PFSK-1 (cell line): ENCODE measurements around the gene KIF6.

ENCODE experiments used
- FOXP2 ChIP-seq: optimal IDR thresholded peaks from 2 replicates; pipeline ENCODE3; 2011; ENCODE audit warnings: borderline replicate concordance, control low read depth, inconsistent platforms; ENCODE audit not compliant: insufficient read depth; ENCODE audit errors: extremely low read length, extremely low read depth
- POLR2AphosphoS5 ChIP-seq: IDR thresholded peaks from 2 replicates; pipeline ENCODE4 v1.6.1; 2012; ENCODE audit warnings: low read depth, mild to moderate bottlenecking, control low read depth, low read length, moderate library complexity
- SIN3A ChIP-seq: IDR thresholded peaks from 2 replicates; pipeline ENCODE4 v1.6.1; 2012; ENCODE audit warnings: mild to moderate bottlenecking, low read length, moderate library complexity, borderline replicate concordance; ENCODE audit not compliant: insufficient read depth
- TAF1 ChIP-seq: IDR thresholded peaks from 2 replicates; pipeline ENCODE4 v1.6.1; 2012; ENCODE audit warnings: low read length, control low read depth, borderline replicate concordance; ENCODE audit not compliant: insufficient read depth
- TF ChIP-seq, protein P1 (sequence below), 2 experiments: IDR thresholded peaks; 2 replicates each; pipeline versions ENCODE4 v1.6.1 to v1.8.0; 2011 to 2012; ENCODE audit warnings: low read depth in 2 of 2, low read length in 2 of 2, control low read depth in 1 of 2, inconsistent platforms in 1 of 2, mild to moderate bottlenecking in 1 of 2, moderate library complexity in 1 of 2; ENCODE audit not compliant: insufficient read depth in 1 of 2

Gene KIF6

DNA sequence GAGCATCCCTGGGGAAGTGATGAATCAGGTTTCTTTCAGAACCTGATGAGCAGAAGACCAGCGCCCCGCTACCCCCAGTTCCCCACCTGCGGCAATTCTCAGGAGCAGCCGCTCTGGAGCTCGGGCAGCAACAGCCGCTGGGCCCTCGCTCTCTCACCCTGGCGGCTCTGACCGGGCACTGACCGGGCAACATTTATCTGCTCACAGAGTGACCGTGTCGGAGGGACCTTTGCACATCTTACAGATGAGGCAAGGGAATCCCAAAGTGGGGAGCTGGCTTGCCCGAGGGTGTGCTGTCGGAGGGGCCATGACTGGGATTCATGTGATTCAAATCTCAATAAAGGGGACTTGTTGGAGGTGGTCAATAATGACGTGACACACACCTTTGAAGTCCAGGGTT, 376.5 kb downstream of the KIF6 start:
- TF ChIP-seq FOXP2, result no peak
- no peak for TF ChIP-seq SIN3A
- TF ChIP-seq TAF1, result no peak
- TF ChIP-seq POLR2AphosphoS5, result no peak
- TF ChIP-seq, protein P1, sequence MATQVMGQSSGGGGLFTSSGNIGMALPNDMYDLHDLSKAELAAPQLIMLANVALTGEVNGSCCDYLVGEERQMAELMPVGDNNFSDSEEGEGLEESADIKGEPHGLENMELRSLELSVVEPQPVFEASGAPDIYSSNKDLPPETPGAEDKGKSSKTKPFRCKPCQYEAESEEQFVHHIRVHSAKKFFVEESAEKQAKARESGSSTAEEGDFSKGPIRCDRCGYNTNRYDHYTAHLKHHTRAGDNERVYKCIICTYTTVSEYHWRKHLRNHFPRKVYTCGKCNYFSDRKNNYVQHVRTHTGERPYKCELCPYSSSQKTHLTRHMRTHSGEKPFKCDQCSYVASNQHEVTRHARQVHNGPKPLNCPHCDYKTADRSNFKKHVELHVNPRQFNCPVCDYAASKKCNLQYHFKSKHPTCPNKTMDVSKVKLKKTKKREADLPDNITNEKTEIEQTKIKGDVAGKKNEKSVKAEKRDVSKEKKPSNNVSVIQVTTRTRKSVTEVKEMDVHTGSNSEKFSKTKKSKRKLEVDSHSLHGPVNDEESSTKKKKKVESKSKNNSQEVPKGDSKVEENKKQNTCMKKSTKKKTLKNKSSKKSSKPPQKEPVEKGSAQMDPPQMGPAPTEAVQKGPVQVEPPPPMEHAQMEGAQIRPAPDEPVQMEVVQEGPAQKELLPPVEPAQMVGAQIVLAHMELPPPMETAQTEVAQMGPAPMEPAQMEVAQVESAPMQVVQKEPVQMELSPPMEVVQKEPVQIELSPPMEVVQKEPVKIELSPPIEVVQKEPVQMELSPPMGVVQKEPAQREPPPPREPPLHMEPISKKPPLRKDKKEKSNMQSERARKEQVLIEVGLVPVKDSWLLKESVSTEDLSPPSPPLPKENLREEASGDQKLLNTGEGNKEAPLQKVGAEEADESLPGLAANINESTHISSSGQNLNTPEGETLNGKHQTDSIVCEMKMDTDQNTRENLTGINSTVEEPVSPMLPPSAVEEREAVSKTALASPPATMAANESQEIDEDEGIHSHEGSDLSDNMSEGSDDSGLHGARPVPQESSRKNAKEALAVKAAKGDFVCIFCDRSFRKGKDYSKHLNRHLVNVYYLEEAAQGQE (IDR thresholded peaks at IDR 0.05; ENCODE audit: insufficient read depth in 1 of 2, low read depth in 2 of 2, low read length in 2 of 2), result no peak

- TF ChIP-seq FOXP2, result no peak
- no peak for TF ChIP-seq POLR2AphosphoS5
- no peak for TF ChIP-seq TAF1
- TF ChIP-seq, protein P1 (IDR thresholded peaks at IDR 0.05; ENCODE audit: insufficient read depth in 1 of 2, low read depth in 2 of 2, low read length in 2 of 2), result no peak
- no peak for TF ChIP-seq SIN3A
These were observed 377.2 kb downstream of the KIF6 start for GRCh38 chr6:39347906-39348585.

- TF ChIP-seq POLR2AphosphoS5, result no peak
These were observed 378.0 kb downstream of the KIF6 start for GRCh38 chr6:39347206-39347605.

DNA sequence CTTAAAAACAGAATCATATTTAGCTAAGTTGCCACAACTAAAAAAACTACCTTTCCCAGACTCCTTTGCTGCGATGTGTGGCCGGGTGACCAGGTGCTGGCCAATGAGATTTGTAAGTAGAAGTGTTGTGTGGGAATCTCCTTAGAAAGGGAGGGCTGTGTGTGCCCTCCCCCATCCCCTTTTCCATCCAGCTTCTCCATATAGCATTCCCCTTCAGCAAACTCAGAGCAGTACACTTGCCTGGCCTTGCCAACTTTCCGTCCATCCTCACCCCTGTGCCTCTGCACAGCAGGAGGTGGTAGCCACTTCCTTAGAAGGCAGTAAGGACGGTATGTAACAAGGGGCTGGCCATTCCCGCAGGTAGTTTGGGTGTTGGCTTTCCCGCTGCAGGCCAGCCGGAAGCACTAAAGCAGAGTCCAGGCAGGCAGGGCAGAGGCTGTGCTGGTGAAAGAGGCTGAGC, 380.4 kb downstream of the KIF6 start:
- TF ChIP-seq TAF1 (no peak), SIN3A (no peak)

GRCh38 chr6:39343396-39343870, 381.8 kb downstream of the KIF6 start:
- TF ChIP-seq POLR2AphosphoS5 (no peak), FOXP2 (no peak)

DNA sequence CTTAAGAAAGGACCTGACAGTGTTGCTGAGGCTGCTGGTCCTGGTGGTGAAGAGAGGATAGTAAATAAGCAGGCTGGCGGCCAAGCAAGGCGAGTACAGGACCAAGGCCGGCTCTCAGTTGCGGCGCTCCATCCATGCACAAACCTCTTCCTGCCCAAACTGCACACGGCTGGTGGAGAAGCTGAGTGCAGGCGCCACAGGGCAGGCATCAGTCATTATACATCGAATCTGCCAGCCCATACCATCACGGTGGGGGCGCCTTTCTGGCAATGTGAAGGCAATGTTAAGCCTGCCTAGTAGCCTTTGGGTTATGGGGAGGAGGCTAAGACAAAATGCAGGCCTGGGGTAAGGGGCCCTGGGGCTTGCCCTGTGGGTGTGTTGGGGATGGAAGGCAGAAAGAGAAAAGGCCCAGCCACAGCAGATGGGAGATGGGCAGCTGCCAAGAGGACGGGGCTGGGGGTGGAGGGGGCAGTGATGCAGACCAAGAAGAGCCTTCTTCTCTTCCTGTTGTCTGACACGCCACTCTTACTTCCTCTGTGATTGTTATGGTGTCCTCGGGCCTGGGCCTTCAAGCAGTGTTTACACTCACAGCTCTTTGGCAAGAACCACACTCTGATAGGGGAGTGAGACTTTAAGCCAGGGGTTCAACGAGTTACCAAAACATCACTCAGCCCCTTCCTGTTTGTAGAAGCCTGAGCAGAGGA, 382.4 kb downstream of the KIF6 start:
- TF ChIP-seq, protein P1 (IDR thresholded peaks at IDR 0.05; ENCODE audit: insufficient read depth in 1 of 2, low read depth in 2 of 2, low read length in 2 of 2), result no peak
- no peak for TF ChIP-seq TAF1
- no peak for TF ChIP-seq FOXP2
- TF ChIP-seq SIN3A, result no peak
